ENCODE results near the gene BACH2. TPM values are rescaled to one million over a fixed set of nuclear protein-coding genes. Genes with fewer than 3 reads are reported as not detected.

BACH2 gene
- total and polyA plus RNA-seq, 10 of the 15 experiments (the other 5 are each of a cell fraction or from before 2014, with no cell fraction given) = 0.03 to 0.28 (median 0.04) TPM; not detected in 3

- TF ChIP-seq LARP7 (IDR thresholded peaks at IDR 0.05) = no peak
- no peak for TF ChIP-seq GABPA (IDR thresholded peaks at IDR 0.05; ENCODE audit: low read depth)
- no peak for TF ChIP-seq IRF3 (IDR thresholded peaks at IDR 0.05)
- TF ChIP-seq FOXK2 (IDR thresholded peaks at IDR 0.05) = no peak
- TF ChIP-seq EZH2 (IDR thresholded peaks at IDR 0.05; ENCODE audit: borderline replicate concordance, control insufficient read depth, low read depth, low read length) = no peak
- TF ChIP-seq ZNF24 (IDR thresholded peaks at IDR 0.05) = no peak
- no peak for TF ChIP-seq POLR2AphosphoS2 (IDR thresholded peaks at IDR 0.05; ENCODE audit: low read depth, low read length)
- TF ChIP-seq STAT1 (conservative IDR thresholded peaks at IDR 0.05) = no peak
- TF ChIP-seq IKZF1 (conservative IDR thresholded peaks at IDR 0.05) = no peak
- TF ChIP-seq RB1 (IDR thresholded peaks at IDR 0.05; ENCODE audit: borderline replicate concordance) = no peak
- TF ChIP-seq USF2 (IDR thresholded peaks at IDR 0.05; ENCODE audit: borderline replicate concordance, low read depth, low read length) = no peak
- TF ChIP-seq CHD4 (IDR thresholded peaks at IDR 0.05) = no peak
- ChIA-PET SMC1A (ENCODE audit: uncharacterized antibody, unreplicated experiment) (no interaction called here), POLR2A (no interaction called here), RAD21 (ENCODE audit: unreplicated experiment) (no interaction called here), CTCF (no interaction called here)
- no TSS peak for BruUV-seq (replicated peaks)
- no peak for DNase-seq (ENCODE audit: low read depth, low spot score)
- Histone ChIP-seq H3K36me3 (ENCODE audit: control insufficient read depth in 2 of 2, insufficient read depth in 2 of 2, low read length in 1 of 2) (no peaks in the 10 kb centered on the region), H4K20me1 (ENCODE audit: control insufficient read depth, insufficient read depth) (no peaks in the 10 kb centered on the region), H3K79me2 (ENCODE audit: control insufficient read depth, insufficient read depth, low read length) (no peaks in the 10 kb centered on the region), H3K4me2 (ENCODE audit: control insufficient read depth, insufficient read depth) (no peak overlapping the region), H3K9ac (ENCODE audit: control insufficient read depth, insufficient read depth, low read length) (no peak overlapping the region), H3K27ac (ENCODE audit: control insufficient read depth, insufficient read depth) (no peak overlapping the region), H2AFZ (ENCODE audit: control insufficient read depth, low read depth, low read length) (no peak overlapping the region), H3K4me1 (ENCODE audit: control insufficient read depth, insufficient read depth, low read length) (no peaks in the 10 kb centered on the region), H3K4me3 (no peak overlapping the region), H3K9me3 (replicated peaks; ENCODE audit: control insufficient read depth, insufficient read depth, low read length) (no peaks in the 10 kb centered on the region), H3K27me3 (replicated peaks in 1 of 2; ENCODE audit: control insufficient read depth in 2 of 2, insufficient read depth in 2 of 2, low read length in 1 of 2) (no peaks in the 10 kb centered on the region; a peak in 1 of 4 replicates)
- 29% methylated on average over 4 of the region's 4 CpGs for WGBS (ENCODE audit: insufficient coverage, insufficient replicate concordance, low lambda C conversion rate, missing lambda C conversion rate)
- in situ Hi-C loops (cut with MboI) (no loop called here), intact Hi-C loops (cut with micrococcal nuclease; ENCODE audit: unreplicated experiment) (no loop called here)
- ATAC-seq = no peak
- FAIRE-seq = no peak
Observed at GRCh38 chr6:90151576-90152422, 144.8 kb downstream of the BACH2 start.
